Liver (tissue), 9 donors: ENCODE data around the gene ATG2B. TPM values are rescaled to one million over a fixed set of nuclear protein-coding genes. Genes with fewer than 3 reads are reported as not detected.

Experiments
- DNase-seq: peaks from one replicate; pipeline ENCODE4 v3.0.0-alpha.2; 2017; ENCODE audit warnings: low spot score
- H3K27ac ChIP-seq, 2 donors: one replicate each; pipeline ENCODE4 v1.7.0; 2013; ENCODE audit warnings: inconsistent platforms in 2 of 2, low read length in 2 of 2, control low read depth in 1 of 2, low read depth in 1 of 2, mild to moderate bottlenecking in 1 of 2
- H3K27me3 ChIP-seq, 4 donors: one replicate each; pipeline versions ENCODE4 v1.6.1 to v1.7.0; 2013; ENCODE audit warnings: low read length in 3 of 4, inconsistent platforms in 1 of 4, mild to moderate bottlenecking in 1 of 4, moderate library complexity in 1 of 4; ENCODE audit not compliant: control insufficient read depth in 4 of 4, insufficient read depth in 4 of 4
- H3K36me3 ChIP-seq, 4 donors: one replicate each; pipeline versions ENCODE4 v1.6.1 to v1.7.0; 2013; ENCODE audit warnings: low read length in 3 of 4, mild to moderate bottlenecking in 3 of 4, low read depth in 1 of 4, moderate library complexity in 1 of 4; ENCODE audit not compliant: control insufficient read depth in 4 of 4, insufficient read depth in 3 of 4
- H3K4me1 ChIP-seq, 4 donors: one replicate each; pipeline versions ENCODE4 v1.6.1 to v1.7.0; 2013; ENCODE audit warnings: low read length in 3 of 4, mild to moderate bottlenecking in 3 of 4, moderate library complexity in 1 of 4; ENCODE audit not compliant: control insufficient read depth in 4 of 4, insufficient read depth in 4 of 4
- H3K4me3 ChIP-seq, 3 donors: one replicate each; pipeline versions ENCODE4 v1.6.1 to v1.7.0; 2013; ENCODE audit warnings: low read length in 3 of 3, control low read depth in 1 of 3, low read depth in 1 of 3, mild to moderate bottlenecking in 1 of 3
- H3K9ac ChIP-seq, 2 donors: one replicate each; pipeline ENCODE4 v1.7.0; 2013; ENCODE audit warnings: low read length in 2 of 2, mild to moderate bottlenecking in 2 of 2, moderate library complexity in 2 of 2, control low read depth in 1 of 2, low read depth in 1 of 2
- H3K9me3 ChIP-seq, 4 donors: one replicate each; pipeline versions ENCODE4 v1.6.1 to v1.7.0; 2013; ENCODE audit warnings: low read length in 3 of 4; ENCODE audit not compliant: control insufficient read depth in 4 of 4
- EGR1 ChIP-seq, 2 donors: IDR thresholded peaks; 2 replicates each; pipeline ENCODE4 v1.6.1; 2016 to 2018; ENCODE audit warnings: antibody characterized with exemption in 2 of 2, low read depth in 2 of 2
- FOXA1 ChIP-seq: IDR thresholded peaks from 2 replicates; pipeline ENCODE4 v1.6.1; 2016; ENCODE audit warnings: antibody characterized with exemption
- FOXA2 ChIP-seq: IDR thresholded peaks from 2 replicates; pipeline ENCODE4 v1.6.1; 2016; ENCODE audit warnings: antibody characterized with exemption
- GABPA ChIP-seq, 2 donors: IDR thresholded peaks in 1 of 2; conservative IDR thresholded peaks in 1 of 2; 2 replicates each; pipeline ENCODE4 v1.6.1; 2016; ENCODE audit warnings: antibody characterized with exemption in 2 of 2, mild to moderate bottlenecking in 1 of 2, moderate library complexity in 1 of 2
- HNF4A ChIP-seq, 2 donors: conservative IDR thresholded peaks; 2 replicates each; pipeline ENCODE4 v1.6.1; 2016; ENCODE audit warnings: antibody characterized with exemption in 2 of 2, mild to moderate bottlenecking in 2 of 2
- HNF4G ChIP-seq: IDR thresholded peaks from 2 replicates; pipeline ENCODE4 v1.6.1; 2016; ENCODE audit warnings: antibody characterized with exemption
- JUND ChIP-seq, 2 donors: IDR thresholded peaks; 2 replicates each; pipeline ENCODE4 v1.6.1; 2016; ENCODE audit warnings: antibody characterized with exemption in 2 of 2
- NR2F2 ChIP-seq: IDR thresholded peaks from 2 replicates; pipeline ENCODE4 v1.6.1; 2016; ENCODE audit warnings: antibody characterized with exemption
- RAD21 ChIP-seq, 2 donors: IDR thresholded peaks; 2 replicates each; pipeline ENCODE4 v1.6.1; 2016; ENCODE audit warnings: antibody characterized with exemption in 2 of 2, mild to moderate bottlenecking in 2 of 2
- RXRA ChIP-seq, 2 donors: IDR thresholded peaks; 2 replicates each; pipeline ENCODE4 v1.6.1; 2017 to 2018; ENCODE audit warnings: antibody characterized with exemption in 2 of 2, mild to moderate bottlenecking in 1 of 2
- SP1 ChIP-seq: IDR thresholded peaks from 2 replicates; pipeline ENCODE4 v1.6.1; 2018; ENCODE audit warnings: antibody characterized with exemption, mild to moderate bottlenecking
- TAF1 ChIP-seq: conservative IDR thresholded peaks from 2 replicates; pipeline ENCODE4 v1.6.1; 2016; ENCODE audit warnings: antibody characterized with exemption, mild to moderate bottlenecking
- YY1 ChIP-seq: IDR thresholded peaks from 2 replicates; pipeline ENCODE4 v1.6.1; 2016; ENCODE audit warnings: antibody characterized with exemption, mild to moderate bottlenecking
- WGBS: extraction: QIAGEN DNeasy Blood & Tissue Kit; methylation state at CpG from one replicate; pipeline ENCODE4 v1.1.7; 2013; 5-methylcytosine and 5-hydroxymethylcytosine counted together
- polyA plus RNA-seq, 2 donors: library from polyadenylated mRNA; stranded (reverse) in 1 of 2; unstranded in 1 of 2; fragments of 200-250 nt in 1 of 2; fragments of >200 nt in 1 of 2; fragmentation: Nextera tagmentation in 1 of 2; extraction: Ambion mirVana in 1 of 2; gene quantifications; one replicate each; pipeline versions ENCODE4 v1.2.1 to v1.2.3, GENCODE V29; 2013 to 2015
- total RNA-seq, 2 donors: library from RNA; depleted of rRNA; stranded (reverse); fragments of >200 nt; gene quantifications; one replicate each; pipeline ENCODE4 v1.2.3, GENCODE V29; 2014
- TF ChIP-seq, protein P1 (sequence below): fragments of 150-350 bp; IDR thresholded peaks from 2 replicates; pipeline ENCODE4 v1.5.1; 2017; ENCODE audit warnings: improper control_type of control experiment, low read depth, low read length; ENCODE audit not compliant: missing input control
- TF ChIP-seq, protein P2 (sequence below): IDR thresholded peaks from 2 replicates; pipeline ENCODE4 v1.6.1; 2016; ENCODE audit warnings: antibody characterized with exemption
- TF ChIP-seq, protein P3 (sequence below): IDR thresholded peaks from 2 replicates; pipeline ENCODE4 v1.6.1; 2016; ENCODE audit warnings: antibody characterized with exemption, mild to moderate bottlenecking
- TF ChIP-seq, protein P4 (sequence below): IDR thresholded peaks from 2 replicates; pipeline ENCODE4 v1.6.1; 2016; ENCODE audit warnings: antibody characterized with exemption
- TF ChIP-seq, protein P5 (sequence below): IDR thresholded peaks from 2 replicates; pipeline ENCODE4 v1.6.1; 2016; ENCODE audit warnings: antibody characterized with exemption
- donor health status: healthy.
- donor health status: healthy.
- donor health status: healthy.
- donor health status: healthy.
- donor health status: healthy.

Gene ATG2B
- total and polyA plus RNA-seq, 4 donors = 4.7 to 36.0 (median 20.5) TPM

DNA sequence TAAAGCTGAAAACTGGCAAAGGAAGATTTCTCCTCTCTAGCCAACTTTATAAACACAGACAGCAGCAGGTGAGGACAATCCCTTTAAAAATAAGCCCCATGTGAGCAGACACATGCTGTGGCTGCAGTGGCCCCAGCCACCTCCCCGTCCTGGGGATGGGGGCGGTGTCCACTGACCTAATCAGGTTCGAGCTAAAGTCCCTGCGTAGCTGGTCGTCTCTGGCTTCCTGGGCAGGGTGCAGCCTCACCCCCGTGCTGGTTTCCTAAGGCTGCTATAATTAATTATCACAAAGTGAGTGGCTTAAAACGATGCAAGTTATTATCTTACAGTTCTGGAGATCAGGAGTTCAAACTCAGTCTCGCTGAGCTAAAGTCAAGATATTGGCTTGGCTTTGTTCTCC, 106.1 kb downstream of the ATG2B start:
- Histone ChIP-seq H3K27me3 (peaks cover 0 to 3% (median 0%) of the 10 kb centered on the region in 4 donors), H3K9me3 (no peaks in the 10 kb centered on the region), H3K9ac (no peak overlapping the region), H3K4me3 (no peak overlapping the region), H3K27ac (no peak overlapping the region), H3K36me3 (no peaks in the 10 kb centered on the region), H3K4me1 (no peaks in the 10 kb centered on the region)
- DNase-seq = no peak
- 72% methylated on average over 8 of the region's 8 CpGs for WGBS
- TF ChIP-seq YY1 (no peak), FOXA2 (no peak), GABPA (IDR thresholded peaks at IDR 0.05 in 1 of 2, conservative IDR thresholded peaks at IDR 0.05 in 1 of 2) (no peak), TAF1 (no peak), RAD21 (IDR thresholded peaks at IDR 0.05) (no peak), SP1 (no peak)
- TF ChIP-seq, protein P1, sequence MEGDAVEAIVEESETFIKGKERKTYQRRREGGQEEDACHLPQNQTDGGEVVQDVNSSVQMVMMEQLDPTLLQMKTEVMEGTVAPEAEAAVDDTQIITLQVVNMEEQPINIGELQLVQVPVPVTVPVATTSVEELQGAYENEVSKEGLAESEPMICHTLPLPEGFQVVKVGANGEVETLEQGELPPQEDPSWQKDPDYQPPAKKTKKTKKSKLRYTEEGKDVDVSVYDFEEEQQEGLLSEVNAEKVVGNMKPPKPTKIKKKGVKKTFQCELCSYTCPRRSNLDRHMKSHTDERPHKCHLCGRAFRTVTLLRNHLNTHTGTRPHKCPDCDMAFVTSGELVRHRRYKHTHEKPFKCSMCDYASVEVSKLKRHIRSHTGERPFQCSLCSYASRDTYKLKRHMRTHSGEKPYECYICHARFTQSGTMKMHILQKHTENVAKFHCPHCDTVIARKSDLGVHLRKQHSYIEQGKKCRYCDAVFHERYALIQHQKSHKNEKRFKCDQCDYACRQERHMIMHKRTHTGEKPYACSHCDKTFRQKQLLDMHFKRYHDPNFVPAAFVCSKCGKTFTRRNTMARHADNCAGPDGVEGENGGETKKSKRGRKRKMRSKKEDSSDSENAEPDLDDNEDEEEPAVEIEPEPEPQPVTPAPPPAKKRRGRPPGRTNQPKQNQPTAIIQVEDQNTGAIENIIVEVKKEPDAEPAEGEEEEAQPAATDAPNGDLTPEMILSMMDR = no peak
- TF ChIP-seq, protein P2, sequence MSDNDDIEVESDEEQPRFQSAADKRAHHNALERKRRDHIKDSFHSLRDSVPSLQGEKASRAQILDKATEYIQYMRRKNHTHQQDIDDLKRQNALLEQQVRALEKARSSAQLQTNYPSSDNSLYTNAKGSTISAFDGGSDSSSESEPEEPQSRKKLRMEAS = no peak

DNA sequence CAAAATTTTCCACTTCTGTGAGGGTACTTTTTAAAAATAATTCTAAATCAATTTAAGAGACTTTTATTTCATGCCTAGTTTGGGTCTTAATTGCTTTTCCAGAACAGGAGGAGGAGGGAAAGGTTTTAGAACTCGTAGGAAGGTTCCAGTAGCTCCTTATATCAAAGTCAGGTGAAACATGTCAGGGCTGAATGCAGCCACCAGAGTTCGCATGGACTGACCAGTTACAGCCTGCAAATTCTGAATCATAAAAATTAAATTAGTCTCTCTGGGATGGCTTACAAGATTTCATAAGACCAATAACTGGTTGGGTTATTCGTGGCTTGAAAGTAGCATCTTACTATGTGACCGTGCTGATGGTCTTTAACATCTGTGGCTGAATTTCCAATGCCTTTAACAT, 106.7 kb downstream of the ATG2B start:
- no peaks in the 10 kb centered on the region for H3K4me1 ChIP-seq
- no peaks in the 10 kb centered on the region for H3K9me3 ChIP-seq
- no peaks in the 10 kb centered on the region for H3K36me3 ChIP-seq
- 82% methylated on average over 4 of the region's 4 CpGs for WGBS
- H3K27me3 ChIP-seq = peaks cover 0 to 3% (median 0%) of the 10 kb centered on the region in 4 donors
- TF ChIP-seq RXRA (IDR thresholded peaks at IDR 0.05) (no peak), YY1 (no peak), TAF1 (no peak), HNF4A (conservative IDR thresholded peaks at IDR 0.05) (no peak), SP1 (no peak), GABPA (IDR thresholded peaks at IDR 0.05 in 1 of 2, conservative IDR thresholded peaks at IDR 0.05 in 1 of 2) (no peak), FOXA2 (no peak), NR2F2 (no peak), JUND (IDR thresholded peaks at IDR 0.05) (no peak), HNF4G (no peak), RAD21 (IDR thresholded peaks at IDR 0.05) (no peak), FOXA1 (no peak), EGR1 (IDR thresholded peaks at IDR 0.05; ENCODE audit: low read depth in 2 of 2) (no peak)
- TF ChIP-seq, protein P1 = no peak
- TF ChIP-seq, protein P3, sequence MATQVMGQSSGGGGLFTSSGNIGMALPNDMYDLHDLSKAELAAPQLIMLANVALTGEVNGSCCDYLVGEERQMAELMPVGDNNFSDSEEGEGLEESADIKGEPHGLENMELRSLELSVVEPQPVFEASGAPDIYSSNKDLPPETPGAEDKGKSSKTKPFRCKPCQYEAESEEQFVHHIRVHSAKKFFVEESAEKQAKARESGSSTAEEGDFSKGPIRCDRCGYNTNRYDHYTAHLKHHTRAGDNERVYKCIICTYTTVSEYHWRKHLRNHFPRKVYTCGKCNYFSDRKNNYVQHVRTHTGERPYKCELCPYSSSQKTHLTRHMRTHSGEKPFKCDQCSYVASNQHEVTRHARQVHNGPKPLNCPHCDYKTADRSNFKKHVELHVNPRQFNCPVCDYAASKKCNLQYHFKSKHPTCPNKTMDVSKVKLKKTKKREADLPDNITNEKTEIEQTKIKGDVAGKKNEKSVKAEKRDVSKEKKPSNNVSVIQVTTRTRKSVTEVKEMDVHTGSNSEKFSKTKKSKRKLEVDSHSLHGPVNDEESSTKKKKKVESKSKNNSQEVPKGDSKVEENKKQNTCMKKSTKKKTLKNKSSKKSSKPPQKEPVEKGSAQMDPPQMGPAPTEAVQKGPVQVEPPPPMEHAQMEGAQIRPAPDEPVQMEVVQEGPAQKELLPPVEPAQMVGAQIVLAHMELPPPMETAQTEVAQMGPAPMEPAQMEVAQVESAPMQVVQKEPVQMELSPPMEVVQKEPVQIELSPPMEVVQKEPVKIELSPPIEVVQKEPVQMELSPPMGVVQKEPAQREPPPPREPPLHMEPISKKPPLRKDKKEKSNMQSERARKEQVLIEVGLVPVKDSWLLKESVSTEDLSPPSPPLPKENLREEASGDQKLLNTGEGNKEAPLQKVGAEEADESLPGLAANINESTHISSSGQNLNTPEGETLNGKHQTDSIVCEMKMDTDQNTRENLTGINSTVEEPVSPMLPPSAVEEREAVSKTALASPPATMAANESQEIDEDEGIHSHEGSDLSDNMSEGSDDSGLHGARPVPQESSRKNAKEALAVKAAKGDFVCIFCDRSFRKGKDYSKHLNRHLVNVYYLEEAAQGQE = no peak
- TF ChIP-seq, protein P4, sequence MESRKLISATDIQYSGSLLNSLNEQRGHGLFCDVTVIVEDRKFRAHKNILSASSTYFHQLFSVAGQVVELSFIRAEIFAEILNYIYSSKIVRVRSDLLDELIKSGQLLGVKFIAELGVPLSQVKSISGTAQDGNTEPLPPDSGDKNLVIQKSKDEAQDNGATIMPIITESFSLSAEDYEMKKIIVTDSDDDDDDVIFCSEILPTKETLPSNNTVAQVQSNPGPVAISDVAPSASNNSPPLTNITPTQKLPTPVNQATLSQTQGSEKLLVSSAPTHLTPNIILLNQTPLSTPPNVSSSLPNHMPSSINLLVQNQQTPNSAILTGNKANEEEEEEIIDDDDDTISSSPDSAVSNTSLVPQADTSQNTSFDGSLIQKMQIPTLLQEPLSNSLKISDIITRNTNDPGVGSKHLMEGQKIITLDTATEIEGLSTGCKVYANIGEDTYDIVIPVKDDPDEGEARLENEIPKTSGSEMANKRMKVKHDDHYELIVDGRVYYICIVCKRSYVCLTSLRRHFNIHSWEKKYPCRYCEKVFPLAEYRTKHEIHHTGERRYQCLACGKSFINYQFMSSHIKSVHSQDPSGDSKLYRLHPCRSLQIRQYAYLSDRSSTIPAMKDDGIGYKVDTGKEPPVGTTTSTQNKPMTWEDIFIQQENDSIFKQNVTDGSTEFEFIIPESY = no peak
- TF ChIP-seq, protein P5, sequence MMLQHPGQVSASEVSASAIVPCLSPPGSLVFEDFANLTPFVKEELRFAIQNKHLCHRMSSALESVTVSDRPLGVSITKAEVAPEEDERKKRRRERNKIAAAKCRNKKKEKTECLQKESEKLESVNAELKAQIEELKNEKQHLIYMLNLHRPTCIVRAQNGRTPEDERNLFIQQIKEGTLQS = no peak
- TF ChIP-seq, protein P2 = no peak
- H3K9ac ChIP-seq = no peak overlapping the region
- no peak overlapping the region for H3K4me3 ChIP-seq
- no peak overlapping the region for H3K27ac ChIP-seq
- DNase-seq = no peak
